ENCODE data around the gene CLIC4. TPM values are rescaled to one million over a fixed set of nuclear protein-coding genes. Genes with fewer than 3 reads are reported as not detected.

Gene CLIC4
- polyA plus RNA-seq, 1 donor (not counting 4 experiments of a cell fraction or from before 2014, with no cell fraction given) = 130 TPM

DNA sequence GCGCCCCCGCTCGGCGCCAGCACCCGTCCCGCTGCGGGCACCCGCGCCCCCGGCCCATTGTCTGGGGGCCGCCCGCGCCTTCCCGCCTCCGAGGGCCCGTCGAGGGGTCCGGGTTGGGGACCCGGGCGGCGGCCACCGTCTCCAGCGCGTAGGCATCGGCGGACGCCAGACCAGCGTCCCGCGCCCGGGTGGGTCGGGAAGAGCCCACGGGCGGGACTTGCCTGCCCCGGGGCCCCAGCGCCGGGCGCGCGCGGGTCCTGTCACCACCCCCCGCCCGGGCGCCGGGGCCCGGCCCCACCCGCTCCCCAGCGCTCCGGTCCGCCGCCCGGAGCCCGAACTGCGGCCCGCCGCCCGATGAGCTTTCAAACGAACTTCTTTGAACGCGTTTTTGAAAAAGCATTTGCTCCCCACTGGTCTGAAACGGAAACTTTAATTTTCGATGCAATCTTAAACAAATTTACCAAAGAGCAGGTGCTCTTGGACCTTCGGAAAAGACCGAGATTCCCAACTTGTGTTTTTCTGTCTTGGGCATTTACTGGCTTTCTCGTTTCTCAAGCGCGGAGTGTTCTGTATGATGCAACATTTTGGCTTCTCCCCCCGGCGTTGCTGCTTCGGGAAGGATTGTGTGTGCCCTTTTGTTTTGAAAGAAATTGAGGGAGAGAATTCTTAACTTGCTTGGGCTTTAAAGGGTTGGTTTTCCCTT lies 615 bp downstream of the CLIC4 start:
- peak overlapping the region; percentile 95 for H3K9ac ChIP-seq (ENCODE audit: control insufficient read depth, extremely low read depth, insufficient read depth, low read length)
- H2AFZ ChIP-seq (ENCODE audit: control insufficient read depth, low read length) = peak overlapping the region; percentile 75
- peak overlapping the region; percentile 97 for H3K27ac ChIP-seq (ENCODE audit: control insufficient read depth, insufficient read depth, low read length)
- dilution Hi-C loops (cut with MboI; ENCODE audit: extremely low pct_ligation_motif_present, low sequenced_read_pairs) = no loop called here
- H3K9me1 ChIP-seq (ENCODE audit: control insufficient read depth, extremely low read depth, insufficient read depth, low read length) = peaks cover 4% of the 10 kb centered on the region
- H3K4me3 ChIP-seq (ENCODE audit: control insufficient read depth in 2 of 3, extremely low read depth in 1 of 3, insufficient read depth in 2 of 3, low read depth in 1 of 3, low read length in 3 of 3) = peak overlapping the region; percentile 92 to 99 (median 98)
- peaks cover 5 to 7% of the 10 kb centered on the region in 2 experiments for H3K36me3 ChIP-seq (ENCODE audit: control insufficient read depth in 2 of 2, extremely low read depth in 1 of 2, insufficient read depth in 2 of 2, low read length in 2 of 2)
- peaks cover 2% of the 10 kb centered on the region for H4K20me1 ChIP-seq (ENCODE audit: control insufficient read depth, extremely low read depth, insufficient read depth, low read length)
- no peak for TF ChIP-seq CTCF (optimal IDR thresholded peaks at IDR 0.05 in 1 of 3, IDR thresholded peaks at IDR 0.05 in 1 of 3, conservative IDR thresholded peaks at IDR 0.05 in 1 of 3; ENCODE audit: extremely low read depth in 1 of 3, insufficient read depth in 2 of 3, low read length in 3 of 3)
- no peak for TF ChIP-seq EZH2 (IDR thresholded peaks at IDR 0.05; ENCODE audit: low read length)
- DNase-seq (ENCODE audit: low read depth, low spot score) (no peak), FAIRE-seq (no peak)
- H3K79me2 ChIP-seq (ENCODE audit: control insufficient read depth, insufficient read depth, low read length) = peaks cover 54% of the 10 kb centered on the region
- H3K27me3 ChIP-seq (ENCODE audit: control insufficient read depth, extremely low read depth, insufficient read depth, low read length) = no peaks in the 10 kb centered on the region
- no peaks in the 10 kb centered on the region for H3K9me3 ChIP-seq (ENCODE audit: control insufficient read depth, low read depth, low read length)
- H3K4me2 ChIP-seq (ENCODE audit: control insufficient read depth, extremely low read depth, insufficient read depth, low read depth, low read length) = peak overlapping the region; percentile 87
- peaks cover 21% of the 10 kb centered on the region for H3K4me1 ChIP-seq (ENCODE audit: control insufficient read depth, extremely low read depth, insufficient read depth, low read length)

- Histone ChIP-seq H3K4me1 (ENCODE audit: control insufficient read depth, extremely low read depth, insufficient read depth, low read length) (peaks cover 9% of the 10 kb centered on the region), H2AFZ (ENCODE audit: control insufficient read depth, low read length) (no peak overlapping the region), H3K9me3 (ENCODE audit: control insufficient read depth, low read depth, low read length) (no peaks in the 10 kb centered on the region), H3K9me1 (ENCODE audit: control insufficient read depth, extremely low read depth, insufficient read depth, low read length) (peaks cover 4% of the 10 kb centered on the region), H3K9ac (ENCODE audit: control insufficient read depth, extremely low read depth, insufficient read depth, low read length) (no peak overlapping the region), H4K20me1 (ENCODE audit: control insufficient read depth, extremely low read depth, insufficient read depth, low read length) (peaks cover 12% of the 10 kb centered on the region), H3K79me2 (ENCODE audit: control insufficient read depth, insufficient read depth, low read length) (peaks cover 77% of the 10 kb centered on the region), H3K36me3 (ENCODE audit: control insufficient read depth in 2 of 2, extremely low read depth in 1 of 2, insufficient read depth in 2 of 2, low read length in 2 of 2) (peaks cover 5 to 7% of the 10 kb centered on the region in 2 experiments), H3K27me3 (ENCODE audit: control insufficient read depth, extremely low read depth, insufficient read depth, low read length) (no peaks in the 10 kb centered on the region), H3K4me2 (ENCODE audit: control insufficient read depth, extremely low read depth, insufficient read depth, low read depth, low read length) (peak overlapping the region; percentile 7), H3K27ac (ENCODE audit: control insufficient read depth, insufficient read depth, low read length) (no peak overlapping the region), H3K4me3 (ENCODE audit: control insufficient read depth in 2 of 3, extremely low read depth in 1 of 3, insufficient read depth in 2 of 3, low read depth in 1 of 3, low read length in 3 of 3) (no peak overlapping the region)
- DNase-seq (ENCODE audit: low read depth, low spot score) (no peak), FAIRE-seq (no peak)
- dilution Hi-C loops (cut with MboI; ENCODE audit: extremely low pct_ligation_motif_present, low sequenced_read_pairs) = no loop called here
- TF ChIP-seq CTCF (optimal IDR thresholded peaks at IDR 0.05 in 1 of 3, IDR thresholded peaks at IDR 0.05 in 1 of 3, conservative IDR thresholded peaks at IDR 0.05 in 1 of 3; ENCODE audit: extremely low read depth in 1 of 3, insufficient read depth in 2 of 3, low read length in 3 of 3) (no peak), EZH2 (IDR thresholded peaks at IDR 0.05; ENCODE audit: low read length) (no peak)
Observed at GRCh38 chr1:24748191-24749121, 3.2 kb downstream of the CLIC4 start.

All from keratinocyte (primary cell).